Bone marrow (tissue), 2 donors: ENCODE data around the gene TNFSF10.
"Not testable (repeated sequence)": the region's sequence is repeated elsewhere in the genome, so short reads cannot be mapped to it uniquely, and the experiment has no call there.

Experiments used
- DNase-seq, 2 donors: peaks; one replicate each; lab custom pipeline; 2025; lab: John Stamatoyannopoulos, UW

The TNFSF10 gene

DNA sequence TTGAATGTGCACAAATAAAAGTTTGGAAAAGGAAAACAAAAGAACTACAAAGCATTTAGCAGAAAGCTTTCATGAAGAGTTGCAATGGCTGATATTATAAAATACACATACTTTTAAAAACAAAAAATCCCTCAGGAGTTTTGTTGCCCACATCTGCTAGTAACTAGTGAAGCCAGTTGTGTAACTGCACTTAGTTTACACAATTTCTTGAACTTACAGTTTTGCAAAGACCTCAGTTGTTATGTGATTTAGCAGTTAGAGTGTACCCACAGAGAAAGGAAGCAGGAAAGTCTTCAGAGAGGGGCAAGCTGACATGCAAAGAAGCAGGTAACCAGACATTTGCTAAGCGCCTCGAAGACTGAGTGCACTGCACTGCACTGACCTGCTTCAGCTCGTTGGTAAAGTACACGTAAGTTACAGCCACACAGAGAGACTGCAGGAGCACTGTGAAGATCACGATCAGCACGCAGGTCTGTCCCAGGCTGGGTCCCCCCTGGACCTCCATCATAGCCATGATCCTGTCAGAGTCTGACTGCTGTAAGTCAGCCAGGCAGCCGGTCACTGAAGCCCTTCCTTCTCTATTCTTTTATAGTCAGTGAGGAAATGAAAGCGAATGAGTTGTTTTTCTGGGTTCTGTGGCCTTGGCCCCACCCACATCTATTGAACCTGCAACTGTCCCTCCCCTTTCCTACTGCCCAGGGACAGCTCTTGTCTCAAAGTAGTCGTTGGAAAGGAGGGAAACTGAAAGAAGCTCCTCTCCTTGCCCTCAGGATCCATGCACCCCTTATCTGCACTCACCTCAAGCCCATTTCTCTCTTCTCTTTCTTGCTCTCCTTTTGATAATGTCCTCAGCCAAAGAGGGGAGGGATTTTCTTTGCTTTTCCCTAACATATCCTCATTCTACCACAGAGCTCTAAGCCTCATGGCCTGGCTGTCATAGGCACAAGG lies at the start of gene TNFSF10:
Gene TNFSF10 (minus strand): TSS at position 560 of the 948 bp plus-strand sequence. CDS start 46 bp downstream, at position 514.
- DNase-seq: peak; percentile 34 to 90

DNA sequence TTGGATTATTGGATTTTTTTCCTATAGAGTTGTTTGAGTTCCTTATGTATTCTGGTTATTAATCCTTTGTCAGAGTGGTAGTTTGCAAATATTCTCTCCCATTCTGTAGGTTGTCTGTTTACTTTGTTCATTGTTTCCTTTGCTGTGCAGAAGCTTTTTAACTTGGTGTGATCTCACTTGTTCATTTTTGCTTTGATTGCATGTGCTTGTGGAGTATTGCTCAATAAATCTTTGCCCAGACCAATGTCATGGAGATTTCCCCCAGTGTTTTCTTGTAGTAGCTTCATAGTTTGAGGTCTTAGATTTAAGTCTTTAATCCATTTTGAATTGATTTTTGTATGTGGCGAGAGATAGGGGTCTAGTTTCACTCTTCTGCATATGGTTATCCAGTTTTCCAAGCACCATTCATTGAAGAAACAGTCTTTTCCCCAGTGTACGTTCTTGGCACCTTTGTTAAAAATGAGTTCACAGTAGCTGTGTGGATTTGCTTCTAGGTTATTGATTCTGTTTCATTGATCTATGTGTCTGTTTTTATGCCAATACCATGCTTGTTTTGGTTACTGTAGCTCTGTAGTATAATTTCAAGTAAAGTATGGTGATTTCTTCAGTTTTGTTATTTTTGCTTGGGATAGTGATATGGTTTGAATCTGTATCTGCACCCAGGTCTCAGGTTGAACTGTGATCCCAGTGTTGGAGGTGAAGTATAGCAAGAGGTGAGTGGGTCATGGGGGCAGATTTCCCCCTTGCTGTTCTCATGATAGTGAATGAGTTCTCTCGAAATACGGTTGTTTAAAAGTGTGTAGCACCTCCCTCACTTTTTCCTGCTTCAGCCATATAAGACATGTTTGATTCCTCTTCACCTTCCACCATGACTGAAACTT lies 46.1 kb upstream of the TNFSF10 start:
- no peak for DNase-seq

DNA sequence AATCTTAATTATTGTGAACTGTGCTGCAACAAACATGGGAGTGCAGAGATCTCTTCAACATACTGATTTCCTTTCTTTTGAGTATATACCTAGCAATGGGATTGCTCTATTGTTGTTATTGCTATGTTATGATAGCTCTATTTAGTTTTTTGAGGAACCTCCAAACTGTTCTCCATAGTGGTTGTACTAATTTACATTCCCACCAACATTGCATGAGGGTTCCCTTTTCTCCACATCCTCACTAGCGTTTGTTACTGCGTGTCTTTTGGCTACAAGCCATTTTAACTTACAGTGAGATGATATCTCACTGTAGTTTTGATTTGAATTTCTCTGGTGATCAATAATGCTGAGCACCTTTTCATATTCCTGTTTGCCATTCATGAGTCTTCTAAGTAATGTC lies 45.5 kb upstream of the TNFSF10 start:
- DNase-seq: peak in 1 of 2 donors; percentile 28

DNA sequence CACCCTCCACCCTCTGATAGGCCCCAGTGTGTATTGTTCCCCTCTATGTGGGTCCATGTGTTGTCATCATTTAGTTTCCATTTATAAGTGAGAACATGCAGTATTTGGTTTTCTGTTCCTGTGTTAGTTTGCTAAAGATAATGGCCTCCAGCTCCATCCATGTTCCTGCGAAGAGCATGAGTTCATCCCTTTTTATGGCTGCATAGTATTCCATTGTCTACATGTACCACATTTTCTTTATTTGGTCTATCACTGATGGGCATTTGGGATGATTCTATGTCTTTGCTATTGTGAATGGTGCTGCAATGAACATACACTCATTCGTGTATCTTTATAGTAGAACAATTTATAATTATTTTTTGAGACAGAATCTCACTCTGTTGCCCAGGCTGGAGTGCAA lies 43.6 kb upstream of the TNFSF10 start:
- DNase-seq: not testable (repeated sequence)

DNA sequence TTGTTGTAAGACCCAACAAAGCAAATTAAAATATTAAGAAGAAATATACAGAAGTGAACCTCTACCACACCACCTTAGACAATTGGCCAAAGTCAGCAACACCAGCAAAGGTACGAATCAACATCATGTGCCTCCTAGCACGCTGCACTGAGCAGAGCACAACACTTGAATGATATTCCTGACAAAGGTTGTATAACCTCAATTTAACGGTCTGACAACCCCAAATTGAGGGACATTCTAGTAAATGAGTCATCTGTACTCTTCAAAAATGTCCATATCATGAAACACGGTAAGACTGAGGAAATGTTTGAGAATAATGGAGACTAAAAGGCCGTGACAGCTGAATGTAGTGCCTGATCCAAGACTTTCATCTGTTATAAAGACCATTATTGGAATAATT lies 41.3 kb upstream of the TNFSF10 start:
- no peak for DNase-seq

DNA sequence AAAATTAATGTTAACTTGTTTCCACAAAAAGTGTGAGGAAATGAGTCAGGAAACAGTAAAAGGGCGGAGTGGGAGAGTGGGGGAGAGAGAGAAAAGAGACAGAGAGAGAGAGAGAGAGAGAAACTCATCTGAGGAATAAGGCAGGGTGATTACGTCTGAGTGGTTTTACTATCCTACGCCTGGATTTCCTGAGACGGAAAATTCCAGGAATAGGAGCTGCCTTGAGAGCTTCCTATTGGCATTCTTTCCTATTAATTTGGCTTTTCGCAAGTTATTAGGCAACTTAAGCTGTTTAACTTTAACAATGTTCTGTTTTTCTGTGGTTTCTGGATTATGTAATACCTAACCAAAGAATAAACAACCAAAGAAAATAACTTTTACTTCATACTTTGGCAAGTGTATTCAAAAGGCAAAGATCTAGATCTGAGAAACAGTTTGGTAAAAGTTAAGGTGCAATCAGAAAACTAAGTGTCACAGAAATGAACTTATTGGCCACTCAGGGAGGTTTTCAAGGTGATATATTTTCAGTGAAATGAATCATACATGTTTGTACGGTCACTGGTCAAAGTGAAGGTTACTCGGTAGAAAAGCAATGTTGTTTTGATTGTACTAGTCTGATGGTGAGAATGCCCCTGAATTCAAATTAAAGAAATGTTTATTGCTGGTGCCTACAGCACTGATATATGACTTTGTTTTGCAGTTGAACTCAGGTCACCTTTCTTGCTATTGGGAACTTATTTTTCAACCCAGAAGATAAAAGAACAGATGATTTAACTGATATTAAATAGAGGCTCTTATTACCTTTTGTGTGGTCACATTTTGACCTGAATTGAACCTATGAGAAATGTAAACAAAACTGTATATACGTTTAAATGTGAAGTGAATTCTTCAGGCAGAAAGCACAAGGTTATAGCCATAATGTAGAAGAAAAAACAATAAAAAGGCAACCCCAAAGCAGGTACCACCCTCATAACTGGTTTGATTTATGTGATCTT lies 39.9 kb upstream of the TNFSF10 start:
- peak; percentile 6 to 75 for DNase-seq

DNA sequence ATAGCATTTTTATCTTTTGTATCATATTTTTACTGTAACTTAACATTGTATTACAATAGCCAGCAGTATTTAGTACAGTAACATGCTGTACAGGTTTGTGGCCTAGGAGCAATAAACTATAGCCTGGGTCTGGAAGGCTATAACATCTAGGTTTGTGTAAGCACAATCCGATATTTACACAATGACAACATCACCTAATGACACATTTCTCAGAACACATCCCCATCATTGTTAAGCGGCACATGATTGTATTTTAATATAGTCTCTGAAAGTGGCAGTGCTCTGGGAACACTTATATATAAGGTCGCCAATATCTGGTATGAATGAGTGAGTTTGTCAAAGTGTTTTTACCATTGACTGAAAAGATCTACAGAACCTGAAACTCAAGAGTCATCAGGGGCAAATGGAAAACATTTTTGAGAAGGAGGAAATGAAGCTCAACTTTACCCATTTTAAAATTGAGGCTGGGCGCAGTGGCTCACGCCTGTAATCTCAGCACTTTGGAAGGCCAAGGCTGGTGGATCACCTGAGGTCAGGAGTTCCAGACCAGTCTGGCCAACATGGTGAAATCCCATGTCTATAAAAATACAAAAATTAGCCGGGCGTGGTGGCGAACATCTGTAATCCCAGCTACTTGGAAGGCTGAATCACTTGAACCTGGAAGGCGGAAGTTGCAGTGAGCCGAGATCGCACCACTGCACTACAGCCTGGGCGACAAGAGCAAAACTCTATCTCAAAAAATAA lies 38.8 kb upstream of the TNFSF10 start:
- DNase-seq: no peak

DNA sequence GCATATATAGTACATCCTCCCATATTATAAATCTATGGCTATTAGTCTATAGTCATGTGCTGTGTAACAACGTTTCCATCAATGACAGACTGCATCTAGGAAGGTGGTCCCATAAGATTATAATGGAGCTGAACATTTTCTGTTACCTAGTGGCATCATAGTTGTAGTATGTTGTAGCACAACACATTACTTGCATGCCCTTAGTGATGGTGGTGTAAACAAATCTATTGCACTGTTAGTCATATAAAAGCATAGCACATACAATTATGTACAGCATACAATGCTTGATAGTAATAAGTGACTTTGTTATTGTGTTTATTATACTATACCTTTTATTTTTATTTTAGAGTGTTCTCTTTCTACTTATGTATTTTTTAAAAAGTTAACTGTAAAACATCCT lies 37.4 kb upstream of the TNFSF10 start:
- no peak for DNase-seq

DNA sequence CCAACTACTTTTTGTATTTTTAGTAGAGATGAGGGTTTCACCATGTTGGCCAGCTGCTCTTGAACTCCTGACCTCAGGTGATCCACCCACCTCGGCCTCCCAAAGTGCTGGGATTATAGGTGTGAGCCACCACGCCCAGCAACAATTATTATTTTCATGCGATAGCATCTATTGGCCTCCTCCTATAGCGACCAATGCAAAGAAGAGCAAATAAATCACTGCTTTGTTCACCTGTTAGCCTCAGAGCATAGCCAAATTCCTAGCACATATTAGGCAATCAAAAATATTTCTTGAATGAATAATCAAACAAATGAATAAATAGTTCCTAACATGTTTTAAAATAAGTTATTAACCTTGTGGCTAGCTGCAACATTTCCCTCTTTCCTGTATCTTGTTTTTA lies 36.8 kb upstream of the TNFSF10 start:
- no peak for DNase-seq

DNA sequence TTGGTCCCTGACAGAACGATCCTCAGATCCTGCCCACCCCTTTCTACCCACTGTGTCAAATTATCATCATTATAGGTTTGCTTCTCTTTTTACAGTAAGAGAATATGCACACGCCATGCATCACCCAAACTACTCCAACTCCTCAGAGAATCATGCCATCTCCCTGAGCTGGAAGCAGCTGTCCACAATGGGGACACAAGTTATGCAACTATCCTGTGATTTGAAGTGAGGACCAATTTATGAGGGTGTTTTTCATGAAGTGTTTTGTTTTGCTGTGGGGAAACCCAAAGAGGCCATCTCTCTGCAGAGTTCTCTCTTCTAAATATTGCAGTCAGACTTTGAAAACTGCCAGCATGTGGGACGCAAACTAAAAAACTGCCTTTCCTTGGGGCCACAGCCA lies 35.8 kb upstream of the TNFSF10 start:
- DNase-seq: peak; percentile 15 to 95

DNA sequence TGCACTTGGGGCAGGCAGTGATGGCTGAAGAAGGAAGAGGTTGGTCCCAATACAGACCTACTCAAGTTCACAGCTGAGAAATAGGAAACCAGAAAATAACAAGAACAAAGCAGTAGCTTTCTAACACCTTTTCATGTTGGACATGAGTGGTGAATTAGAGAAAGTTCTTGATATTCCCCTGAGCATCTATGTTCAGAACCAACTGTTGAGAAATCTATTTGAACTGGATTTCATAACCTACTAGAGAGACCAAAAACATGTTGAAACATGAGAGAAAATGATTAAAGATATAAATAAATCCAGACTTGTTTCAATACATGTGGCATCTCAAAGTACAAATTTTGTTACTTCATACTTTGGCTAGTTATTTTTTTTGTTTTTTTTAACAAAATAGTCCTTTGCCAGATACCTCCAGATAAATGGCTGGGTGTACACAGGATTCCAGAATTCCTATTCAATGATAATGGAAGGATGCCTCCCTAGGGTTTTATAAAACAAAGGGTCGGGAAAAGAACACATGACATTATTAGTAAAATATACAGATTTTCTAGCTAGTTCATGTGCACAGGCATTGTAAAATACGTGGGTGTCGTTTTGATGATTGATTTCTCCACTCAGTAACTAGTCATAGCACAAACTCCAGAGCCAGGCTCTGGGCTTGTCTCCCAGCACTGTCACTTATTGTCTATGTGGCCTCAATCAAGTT lies 34.4 kb upstream of the TNFSF10 start:
- DNase-seq: no peak

DNA sequence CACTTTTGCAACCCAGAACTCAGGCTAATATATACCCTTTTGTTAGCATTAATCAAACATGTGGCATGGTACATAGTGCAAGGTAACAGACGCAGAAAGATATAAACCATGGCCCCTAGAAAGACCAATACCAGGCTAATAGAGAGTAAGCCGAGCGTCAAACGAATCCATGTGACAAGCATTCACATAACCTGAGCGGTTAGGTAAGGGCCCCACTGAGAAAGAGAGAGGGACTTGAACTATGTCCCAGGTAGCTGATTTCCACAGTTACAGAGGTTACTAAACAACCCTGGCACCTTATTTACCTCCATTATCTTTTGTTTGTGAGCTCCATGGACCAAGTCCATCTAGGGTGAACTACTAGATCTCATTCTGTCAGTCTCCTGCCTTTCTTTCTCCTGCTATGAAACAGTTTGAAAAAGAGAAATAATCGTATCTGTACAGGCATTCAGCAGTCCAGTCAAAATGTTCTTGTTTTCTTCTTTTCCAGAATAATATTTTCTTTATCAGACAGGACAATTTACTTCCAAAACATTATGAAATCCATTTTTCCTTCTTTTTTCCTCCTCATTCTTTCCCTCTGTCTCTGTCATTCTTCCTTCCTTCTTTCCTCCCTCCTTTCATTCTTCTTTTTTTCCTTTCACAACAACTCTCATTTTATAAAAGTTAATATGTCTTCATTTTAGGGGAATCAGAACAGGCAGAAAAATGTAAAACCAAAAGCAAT lies 30.5 kb upstream of the TNFSF10 start:
- DNase-seq: no peak

DNA sequence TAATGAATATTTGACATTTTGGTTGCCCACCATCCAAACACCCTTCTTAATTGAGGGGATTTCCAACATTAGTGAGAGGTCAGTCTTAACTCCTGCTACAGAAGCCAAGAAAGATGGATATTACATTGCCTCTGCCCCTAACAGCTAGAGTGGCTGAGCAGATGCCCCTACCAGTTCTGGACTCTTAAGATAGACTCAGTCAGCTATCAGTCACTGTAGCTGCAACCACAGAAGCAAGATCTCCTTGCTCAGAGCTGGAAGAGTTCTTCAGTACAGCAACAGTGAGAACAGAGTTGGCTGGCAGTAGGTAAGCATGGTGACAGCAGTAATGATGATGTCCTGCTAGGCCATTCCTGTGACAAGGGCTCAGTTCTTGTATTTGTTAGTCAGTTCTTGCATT lies 29.4 kb upstream of the TNFSF10 start:
- DNase-seq: no peak

DNA sequence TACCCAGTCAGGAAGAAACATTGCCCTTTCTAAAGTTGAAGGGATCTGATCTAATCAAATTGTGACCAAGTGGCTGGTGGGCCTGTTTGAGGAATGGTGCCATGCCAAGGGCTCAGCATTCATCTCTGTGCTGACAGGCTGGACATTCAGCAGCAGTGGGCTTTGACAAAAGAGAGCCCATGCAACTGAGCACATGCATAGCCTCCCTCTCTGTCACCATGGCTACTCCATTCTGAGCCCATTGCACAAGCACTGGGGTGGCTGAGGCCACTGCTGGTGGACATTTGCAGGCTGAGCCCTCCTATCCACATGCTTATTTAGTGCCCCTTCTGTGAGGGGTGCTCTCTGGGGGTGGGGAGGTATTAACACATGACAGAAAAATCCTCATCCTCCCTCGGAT lies 28.6 kb upstream of the TNFSF10 start:
- no peak for DNase-seq

DNA sequence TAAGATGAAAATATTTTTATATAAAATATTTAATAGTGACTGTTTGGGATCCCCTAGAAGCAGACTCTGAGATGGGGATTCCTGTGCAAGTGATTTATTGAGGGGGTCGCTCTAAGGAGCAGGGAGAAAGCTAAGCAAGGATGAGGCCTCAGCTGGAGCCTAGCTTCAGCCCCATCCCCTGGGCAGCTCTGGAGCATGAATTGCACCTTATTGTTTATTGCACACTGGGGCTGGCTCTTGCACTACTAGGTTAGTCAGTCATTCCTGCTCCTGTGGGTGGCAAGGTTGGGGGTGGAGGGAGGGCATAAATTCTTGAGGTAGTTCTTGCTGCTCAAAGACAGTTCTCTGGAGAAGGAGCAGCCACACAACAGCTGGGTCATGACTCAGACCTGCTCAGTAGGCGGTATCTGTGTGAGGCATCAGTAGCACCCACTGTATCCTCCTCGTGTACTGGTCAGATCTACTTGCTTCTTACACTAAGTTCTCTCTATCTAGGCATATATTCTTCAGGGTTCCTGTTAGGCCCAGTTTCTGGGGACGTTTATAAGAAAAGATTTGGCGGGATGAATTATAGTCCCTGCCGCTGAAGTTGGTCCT lies 27.2 kb upstream of the TNFSF10 start:
- DNase-seq: peak in 1 of 2 donors; percentile 88

DNA sequence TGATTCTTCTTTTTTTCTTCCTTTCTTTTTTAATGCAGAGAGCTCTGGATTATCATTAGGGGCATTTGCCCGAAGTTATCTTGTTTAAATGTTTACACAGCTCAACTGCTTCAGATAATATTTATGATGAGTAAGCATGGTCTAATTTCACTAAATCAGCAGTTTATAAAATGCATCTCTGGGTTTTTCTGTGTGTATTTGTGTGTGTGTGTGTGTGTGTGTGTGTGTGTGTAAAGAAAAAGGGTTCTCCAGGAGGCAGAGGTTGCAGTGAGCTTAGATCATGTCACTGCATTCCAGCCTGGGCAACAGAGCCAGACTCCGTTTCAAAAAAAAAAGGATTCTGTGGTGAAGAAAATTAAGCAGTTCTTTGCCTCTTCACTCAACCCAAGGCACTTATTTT lies 25.9 kb upstream of the TNFSF10 start:
- no peak for DNase-seq

DNA sequence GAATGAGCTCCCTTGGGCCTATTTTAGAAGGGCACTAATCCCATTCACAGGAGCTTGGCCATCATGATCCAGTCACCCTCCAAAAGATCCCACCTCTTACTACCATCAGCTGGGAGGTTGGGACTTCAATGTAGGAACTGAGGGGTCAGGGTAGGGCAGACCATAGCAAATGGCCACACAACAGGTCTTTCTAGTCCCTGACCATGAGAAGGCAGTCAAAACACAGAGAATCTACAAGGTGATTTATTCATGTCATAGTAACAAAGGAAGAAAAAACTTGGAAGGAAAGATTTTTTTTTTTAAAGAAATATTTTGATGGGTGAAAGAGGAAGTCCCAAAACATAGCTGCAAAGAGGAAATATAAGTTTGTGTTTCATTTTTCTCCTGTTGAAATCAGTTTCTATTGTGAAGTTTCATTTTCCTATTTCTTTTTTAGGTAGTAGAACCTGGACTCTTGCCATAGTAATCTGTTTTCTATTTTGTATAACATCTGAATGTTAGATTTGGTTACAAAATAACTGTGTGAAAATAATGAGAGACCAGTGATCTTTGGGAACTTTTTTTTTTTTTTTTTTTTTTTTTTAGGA lies 23.5 kb upstream of the TNFSF10 start:
- DNase-seq: peak in 1 of 2 donors; percentile 73

DNA sequence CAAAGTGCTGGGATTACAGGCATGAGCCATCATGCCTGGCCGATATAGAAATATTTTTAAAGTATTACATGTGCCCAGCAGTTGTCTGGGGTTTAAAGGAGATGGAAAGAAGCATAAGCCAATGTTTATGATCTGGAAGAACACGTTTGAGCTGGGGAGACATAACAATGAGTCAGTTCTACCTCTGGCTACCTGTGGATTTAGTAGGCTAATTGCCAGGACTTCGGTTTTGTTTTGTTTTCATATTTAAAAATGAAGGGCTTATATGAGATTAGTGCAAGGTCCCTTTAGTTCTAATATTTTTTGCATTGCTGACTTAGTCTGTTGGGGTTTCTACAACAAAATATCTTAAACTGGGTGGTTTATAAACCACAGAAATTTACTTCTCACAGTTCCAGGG lies 22.9 kb upstream of the TNFSF10 start:
- no peak for DNase-seq

DNA sequence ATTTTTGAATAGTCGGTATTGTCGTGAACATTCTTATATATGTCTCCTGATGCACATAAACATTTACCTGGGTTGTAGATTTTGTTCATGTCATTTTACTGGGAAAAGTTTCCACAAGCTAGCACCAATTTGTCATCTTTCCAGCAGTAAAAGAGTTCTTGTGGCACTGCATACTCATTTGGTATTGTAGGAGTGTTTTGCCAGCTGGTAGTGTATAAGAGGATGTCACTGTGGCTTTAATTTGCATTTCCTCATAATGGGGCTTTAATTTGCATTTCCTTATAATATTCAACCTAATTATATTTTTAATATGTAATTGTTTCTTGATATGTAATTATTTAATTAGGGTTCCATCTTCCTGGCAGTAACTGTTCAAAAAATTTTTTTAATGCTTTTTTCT lies 21.2 kb upstream of the TNFSF10 start:
- DNase-seq: no peak
